Stimulated activated effector memory CD8-positive, alpha-beta T cell treated with anti-CD3 and anti-CD28 coated beads, Interleukin-12 subunit alpha, Interleukin-12 subunit beta, amount 100 ng/mL, for 72 hours (primary cell): ENCODE results near the gene PLCXD3.
"Not testable (repeated sequence)": the region's sequence is repeated elsewhere in the genome, so short reads cannot be mapped to it uniquely, and the experiment has no call there.

Source experiments
- ATAC-seq: fragments of 150-1000 bp; cut with Tn5 transposase; 2 replicates; pipeline ENCODE4 v1.10.0; 2021
- DNase-seq, 2 donors: peaks; one replicate each; pipeline ENCODE4 v3.0.0; 2021 to 2022; ENCODE audit warnings: low spot score in 2 of 2
- H3K27ac Mint-ChIP-seq: one replicate; pipeline ENCODE4 v1.8.0; 2022; ENCODE audit warnings: mild to moderate bottlenecking, mixed read lengths
- H3K36me3 Mint-ChIP-seq: one replicate; pipeline ENCODE4 v1.8.0; 2022; ENCODE audit warnings: mild to moderate bottlenecking, mixed read lengths
- H3K4me1 Mint-ChIP-seq: one replicate; pipeline ENCODE4 v1.8.0; 2022; ENCODE audit warnings: mixed read lengths
- H3K4me3 Mint-ChIP-seq: one replicate; pipeline ENCODE4 v1.8.0; 2022; ENCODE audit warnings: mild to moderate bottlenecking, mixed read lengths
- H3K9me3 Mint-ChIP-seq: one replicate; pipeline ENCODE4 v1.8.0; 2022; ENCODE audit warnings: mixed read lengths

Gene PLCXD3

DNA sequence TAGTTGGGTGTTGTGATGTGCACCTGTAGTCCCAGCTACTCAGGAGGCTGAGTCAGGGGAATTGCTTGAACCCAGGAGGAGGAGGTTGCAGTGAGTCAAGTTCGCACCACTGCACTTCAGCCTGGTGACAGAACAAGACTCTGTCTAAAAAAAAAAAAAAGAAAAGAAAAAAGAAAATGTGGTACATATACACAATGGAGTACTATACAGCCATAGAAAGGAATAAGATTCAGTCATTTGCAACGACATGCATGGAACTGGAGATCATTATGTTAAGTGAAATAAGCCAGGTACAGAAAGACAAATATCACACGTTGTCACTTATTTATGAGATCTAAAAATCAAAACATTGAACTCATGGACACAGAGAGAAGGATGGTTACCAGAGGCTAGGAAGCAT lies 187.6 kb downstream of the PLCXD3 start:
- ATAC-seq, H3K27ac Mint-ChIP-seq, H3K4me3 Mint-ChIP-seq, H3K4me1 Mint-ChIP-seq, H3K36me3 Mint-ChIP-seq, DNase-seq: not testable (repeated sequence)
- peaks cover 12% of the 10 kb centered on the region for H3K9me3 Mint-ChIP-seq

DNA sequence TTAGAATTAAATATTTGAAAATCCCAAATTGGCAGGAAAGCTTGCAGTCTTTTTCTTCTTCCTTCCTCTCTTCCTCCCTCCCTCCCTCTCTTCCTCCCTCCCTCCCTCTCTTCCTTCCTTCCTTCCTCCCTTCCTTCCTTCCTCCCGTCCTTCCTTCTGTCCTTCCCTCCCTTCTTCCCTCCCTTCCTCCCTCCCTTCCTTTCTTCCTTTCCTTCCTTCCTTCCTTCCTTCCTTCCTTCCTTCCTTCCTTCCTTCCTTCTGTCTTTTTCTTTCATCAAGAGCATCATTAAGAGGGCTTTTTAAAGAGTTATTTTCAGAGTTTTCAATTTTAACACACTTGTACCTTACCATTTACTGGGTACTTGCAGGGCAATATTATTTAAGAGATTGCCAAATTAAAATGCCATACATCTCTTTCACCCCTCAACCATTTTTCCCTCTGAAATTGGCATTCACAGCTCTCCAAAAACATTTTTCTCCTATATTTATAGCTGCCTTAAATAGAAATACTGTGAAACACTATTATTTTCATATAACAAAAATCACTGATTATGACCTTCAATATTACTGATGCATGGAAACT lies 197.8 kb downstream of the PLCXD3 start:
- Mint-ChIP-seq H3K4me3 (no peak overlapping the region), H3K36me3 (no peaks in the 10 kb centered on the region), H3K9me3 (peaks cover 13% of the 10 kb centered on the region), H3K4me1 (no peaks in the 10 kb centered on the region), H3K27ac (no peak overlapping the region)
- ATAC-seq (no peak), DNase-seq (no peak)

DNA sequence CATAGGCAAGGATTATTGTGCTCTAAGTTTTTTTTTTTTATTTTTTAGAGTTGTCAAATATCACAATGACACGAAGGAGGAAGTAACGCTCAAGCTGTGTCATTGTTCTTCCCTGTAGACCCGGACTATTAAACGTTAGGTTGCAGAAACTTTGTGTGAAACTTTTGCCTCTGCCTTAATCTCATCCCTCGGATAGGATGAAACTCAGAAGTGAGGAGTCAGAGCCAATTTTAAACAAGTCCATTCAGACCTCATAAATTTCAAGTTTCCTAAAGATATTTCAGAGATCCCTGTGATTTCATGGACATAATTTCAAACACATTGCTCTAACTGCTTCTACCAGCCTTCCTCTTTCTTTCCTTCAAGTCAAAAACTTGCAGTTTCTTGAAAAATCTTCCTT lies 198.3 kb downstream of the PLCXD3 start:
- Mint-ChIP-seq H3K9me3 (peaks cover 11% of the 10 kb centered on the region), H3K36me3 (no peaks in the 10 kb centered on the region), H3K4me3 (no peak overlapping the region)

DNA sequence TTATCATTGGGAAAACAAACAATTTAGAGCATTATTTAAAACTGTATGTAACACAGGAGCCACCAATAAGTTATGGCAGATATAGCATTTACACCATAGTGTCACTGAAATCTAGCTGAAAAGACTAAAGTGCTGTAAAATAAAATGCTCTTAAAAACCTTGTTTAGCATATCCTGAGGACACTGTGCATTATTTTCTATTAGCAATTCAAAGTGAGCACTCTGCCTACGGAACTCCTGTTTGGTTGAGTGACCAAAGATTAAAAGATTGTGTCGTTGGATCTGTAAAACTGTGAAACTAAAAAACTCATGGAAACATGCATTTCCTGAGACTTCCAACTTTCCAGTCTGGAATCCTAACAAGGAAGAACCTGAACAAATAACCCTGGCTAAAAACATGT lies 201.1 kb downstream of the PLCXD3 start:
- no peak for ATAC-seq
- Mint-ChIP-seq H3K9me3 (peaks cover 8% of the 10 kb centered on the region), H3K27ac (no peak overlapping the region), H3K36me3 (no peaks in the 10 kb centered on the region), H3K4me1 (no peaks in the 10 kb centered on the region), H3K4me3 (no peak overlapping the region)
- DNase-seq, result no peak

More for the DNA sequence above, 198.3 kb downstream of the PLCXD3 start:
- Mint-ChIP-seq H3K4me1 (no peaks in the 10 kb centered on the region), H3K27ac (no peak overlapping the region)
- no peak for ATAC-seq
- DNase-seq, result no peak

DNA sequence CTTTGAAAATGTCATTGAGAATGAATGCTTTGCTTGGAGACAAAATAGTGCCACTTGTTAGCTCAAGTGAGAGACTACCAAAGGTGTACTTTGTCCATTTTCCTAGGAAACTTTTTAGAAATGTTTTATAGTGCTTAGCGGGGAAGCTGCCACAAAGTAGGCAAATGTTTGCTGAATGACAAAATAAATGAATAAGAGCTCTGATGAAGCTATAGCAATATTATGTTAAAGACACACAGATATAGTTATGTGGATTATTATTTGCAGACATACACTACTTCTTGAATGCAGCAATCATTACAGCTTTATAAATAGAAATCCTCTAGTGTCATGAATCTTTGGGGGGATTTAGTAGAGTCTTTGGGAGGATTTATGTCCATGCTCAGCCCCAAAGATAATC lies 204.4 kb downstream of the PLCXD3 start:
- H3K27ac Mint-ChIP-seq, result no peak overlapping the region
- DNase-seq (no peak), ATAC-seq (no peak)
- H3K4me3 Mint-ChIP-seq, result no peak overlapping the region
- H3K36me3 Mint-ChIP-seq, result no peaks in the 10 kb centered on the region
- H3K9me3 Mint-ChIP-seq, result peaks cover 3% of the 10 kb centered on the region
- H3K4me1 Mint-ChIP-seq, result no peaks in the 10 kb centered on the region

DNA sequence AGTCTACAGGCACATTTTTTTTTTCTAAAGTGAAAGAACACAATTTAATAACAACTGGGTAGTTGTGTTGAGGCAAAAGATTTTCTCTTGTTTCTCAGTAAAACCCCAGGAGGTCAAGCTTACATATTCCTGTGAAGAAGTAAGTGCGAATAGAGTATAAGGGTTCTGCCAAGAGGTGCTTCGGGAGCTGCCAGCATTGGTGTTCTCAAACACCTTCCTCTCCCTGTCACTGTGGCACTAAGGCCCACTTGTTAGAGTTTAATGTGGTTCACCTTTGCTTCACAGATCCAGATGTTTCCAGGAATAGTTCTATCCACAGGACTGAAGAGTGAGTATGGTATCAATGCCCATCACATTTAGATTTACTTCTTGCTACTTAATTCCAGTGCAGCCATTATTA lies 205.3 kb downstream of the PLCXD3 start:
- Mint-ChIP-seq H3K36me3 (no peaks in the 10 kb centered on the region), H3K4me1 (no peaks in the 10 kb centered on the region), H3K4me3 (no peak overlapping the region), H3K27ac (no peak overlapping the region), H3K9me3 (peaks cover 3% of the 10 kb centered on the region)
- DNase-seq (no peak), ATAC-seq (no peak)

DNA sequence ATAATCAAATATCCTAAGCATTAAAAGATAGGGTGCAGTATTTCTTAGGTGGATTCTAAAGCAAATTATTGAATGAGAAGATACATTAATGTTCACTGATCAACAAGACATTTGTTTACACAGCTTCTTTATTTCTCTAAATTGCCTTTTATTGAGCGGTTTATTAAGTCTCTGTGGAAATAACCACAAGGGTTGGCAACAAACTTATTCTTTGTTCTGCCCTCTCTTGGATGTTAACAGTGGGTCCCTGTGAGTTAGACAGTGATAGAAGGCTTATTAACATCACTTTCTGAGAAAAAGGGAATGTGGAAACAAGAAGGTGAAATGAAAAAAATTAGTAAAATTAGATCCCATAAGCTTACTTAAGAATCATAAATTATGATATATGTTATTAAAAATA lies 214.3 kb downstream of the PLCXD3 start:
- H3K9me3 Mint-ChIP-seq, result no peaks in the 10 kb centered on the region
- ATAC-seq (no peak), DNase-seq (no peak)
- no peak overlapping the region for H3K4me3 Mint-ChIP-seq
- no peaks in the 10 kb centered on the region for H3K4me1 Mint-ChIP-seq
- no peaks in the 10 kb centered on the region for H3K36me3 Mint-ChIP-seq
- H3K27ac Mint-ChIP-seq, result no peak overlapping the region

DNA sequence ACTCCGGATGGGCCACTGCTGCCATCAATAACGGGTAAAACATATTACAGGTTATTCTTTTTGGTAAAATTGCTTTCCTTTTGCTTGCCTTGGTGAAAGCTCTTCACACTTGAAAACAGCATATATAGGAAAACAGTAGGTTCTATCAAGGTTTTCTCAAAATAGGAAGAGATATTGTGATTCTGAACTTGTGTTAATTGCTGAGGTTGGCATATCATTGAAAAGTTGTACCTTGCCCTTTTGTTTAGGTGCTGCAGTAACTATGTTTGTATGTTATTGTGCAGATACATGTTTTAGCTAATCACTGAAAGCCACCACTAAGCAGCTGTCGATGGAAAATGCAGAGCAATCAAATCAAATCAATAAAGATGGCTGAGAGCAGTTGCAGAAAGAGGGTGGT lies 219.1 kb downstream of the PLCXD3 start:
- no peaks in the 10 kb centered on the region for H3K36me3 Mint-ChIP-seq
- no peak for DNase-seq
- H3K4me3 Mint-ChIP-seq, result no peak overlapping the region
- H3K27ac Mint-ChIP-seq, result no peak overlapping the region
- no peak for ATAC-seq
- no peaks in the 10 kb centered on the region for H3K4me1 Mint-ChIP-seq
- peaks cover 8% of the 10 kb centered on the region for H3K9me3 Mint-ChIP-seq

DNA sequence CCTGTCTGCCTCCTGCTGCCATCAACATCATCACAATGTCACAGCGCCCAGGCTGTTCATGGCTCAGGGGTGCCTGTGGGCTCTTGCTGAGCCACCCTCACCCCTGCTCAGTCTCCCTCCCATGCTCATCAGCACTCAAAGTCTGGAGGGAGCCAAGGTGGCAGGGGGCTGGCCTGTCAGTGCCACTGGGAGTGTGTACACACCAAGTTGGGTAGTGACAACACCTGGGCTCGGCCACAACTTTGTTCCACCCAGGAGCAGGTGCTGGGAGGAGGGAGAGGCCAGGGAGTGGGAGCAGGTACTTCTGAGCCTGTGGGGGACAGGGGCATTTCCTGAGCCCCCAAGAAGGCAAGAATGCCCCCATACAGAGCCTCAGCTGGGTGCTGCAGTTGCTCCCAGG lies 219.6 kb downstream of the PLCXD3 start:
- Mint-ChIP-seq H3K4me1 (no peaks in the 10 kb centered on the region), H3K27ac (no peak overlapping the region), H3K9me3 (peaks cover 8% of the 10 kb centered on the region), H3K4me3 (no peak overlapping the region), H3K36me3 (no peaks in the 10 kb centered on the region)
- DNase-seq (no peak), ATAC-seq (peak; percentile 19)

DNA sequence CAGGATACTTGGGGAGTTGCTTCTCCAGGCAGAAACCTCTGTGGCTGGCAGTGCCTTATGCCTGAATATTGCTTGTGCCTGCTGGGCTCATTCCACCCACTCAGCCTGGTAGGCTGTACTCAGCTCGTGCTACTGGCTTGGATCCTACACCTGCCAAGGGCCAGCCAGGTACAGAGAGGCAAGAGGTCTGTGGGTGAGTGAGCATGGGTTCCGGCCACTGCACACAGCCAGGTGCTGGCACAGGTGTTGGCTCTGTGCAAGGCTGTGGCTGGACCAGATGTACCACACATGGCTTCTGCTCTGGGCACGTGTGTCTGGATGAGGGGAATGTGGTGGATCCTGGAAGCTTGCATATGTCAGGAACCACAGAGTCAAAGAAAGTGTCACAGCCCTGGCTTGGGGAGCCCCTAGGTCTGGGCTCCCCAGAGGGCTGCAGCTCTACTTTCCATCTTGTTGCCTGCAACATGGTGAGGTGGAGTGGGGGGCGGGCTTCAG lies 220.4 kb downstream of the PLCXD3 start:
- no peaks in the 10 kb centered on the region for H3K4me1 Mint-ChIP-seq
- no peaks in the 10 kb centered on the region for H3K36me3 Mint-ChIP-seq
- no peak overlapping the region for H3K27ac Mint-ChIP-seq
- ATAC-seq (peak; percentile 43), DNase-seq (no peak)
- peaks cover 8% of the 10 kb centered on the region for H3K9me3 Mint-ChIP-seq
- no peak overlapping the region for H3K4me3 Mint-ChIP-seq

DNA sequence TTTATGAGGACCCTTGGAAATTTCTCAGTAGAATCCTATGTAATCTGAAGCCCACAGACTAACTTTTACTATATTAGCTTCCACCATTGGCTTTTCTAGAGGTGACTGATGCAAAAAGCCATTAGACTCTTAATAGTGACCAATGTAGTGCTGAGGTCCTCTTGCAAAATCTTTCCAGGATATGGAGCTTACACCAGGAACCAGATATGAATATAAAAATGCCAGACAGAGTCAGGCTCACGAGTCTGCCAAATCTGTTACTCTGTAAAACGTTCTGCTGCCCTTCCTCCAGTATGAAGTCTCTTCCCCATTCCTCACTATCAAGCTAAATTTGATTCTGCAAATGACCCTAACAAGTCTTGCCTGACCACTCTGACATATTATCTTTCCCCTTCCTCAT lies 223.7 kb downstream of the PLCXD3 start:
- Mint-ChIP-seq H3K4me3 (no peak overlapping the region), H3K4me1 (no peaks in the 10 kb centered on the region), H3K27ac (no peak overlapping the region), H3K36me3 (no peaks in the 10 kb centered on the region), H3K9me3 (peaks cover 8% of the 10 kb centered on the region)
- no peak for ATAC-seq
- DNase-seq, result no peak

DNA sequence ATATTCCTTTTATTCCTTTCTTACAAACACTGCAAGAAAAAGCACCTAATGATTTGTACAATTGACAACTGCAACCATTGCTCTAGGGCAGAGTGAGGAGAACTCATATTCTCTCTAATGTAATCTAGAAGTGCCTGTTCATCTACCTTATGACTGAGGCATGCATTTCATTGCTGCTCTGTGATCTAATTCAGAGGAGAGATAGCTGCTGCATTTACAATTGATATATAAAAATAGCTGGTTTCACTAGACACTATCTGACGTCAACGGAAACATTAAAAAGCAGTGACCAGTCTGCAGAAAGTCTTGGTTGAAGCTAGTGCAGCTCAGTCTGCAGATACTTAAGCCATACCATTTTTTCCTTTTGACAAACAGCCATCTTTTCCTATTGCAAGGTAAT lies 224.2 kb downstream of the PLCXD3 start:
- H3K4me1 Mint-ChIP-seq, result no peaks in the 10 kb centered on the region
- no peak overlapping the region for H3K27ac Mint-ChIP-seq
- no peaks in the 10 kb centered on the region for H3K36me3 Mint-ChIP-seq
- peaks cover 8% of the 10 kb centered on the region for H3K9me3 Mint-ChIP-seq
- ATAC-seq (no peak), DNase-seq (no peak)
- H3K4me3 Mint-ChIP-seq, result no peak overlapping the region

DNA sequence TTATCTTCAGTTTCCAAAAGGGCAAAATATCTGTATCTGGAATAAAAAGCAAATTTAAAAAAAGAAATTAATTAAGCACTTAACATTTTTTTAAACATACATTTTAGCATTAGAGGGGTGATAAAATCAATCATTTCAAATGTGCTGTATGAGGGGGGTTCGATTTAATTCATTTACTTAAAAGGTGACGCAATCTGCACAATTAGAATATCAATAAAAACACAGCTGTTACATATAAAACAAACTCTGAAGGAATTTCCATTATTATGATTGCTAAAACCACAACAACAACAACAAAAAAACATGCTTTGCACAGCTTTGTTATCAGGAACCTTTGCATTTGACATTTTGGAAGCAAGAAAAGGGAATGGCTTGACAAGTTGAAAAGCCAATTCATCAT lies 225.5 kb downstream of the PLCXD3 start:
- no peaks in the 10 kb centered on the region for H3K4me1 Mint-ChIP-seq
- peaks cover 8% of the 10 kb centered on the region for H3K9me3 Mint-ChIP-seq
- ATAC-seq (no peak), DNase-seq (no peak)
- no peak overlapping the region for H3K4me3 Mint-ChIP-seq
- H3K36me3 Mint-ChIP-seq, result no peaks in the 10 kb centered on the region
- no peak overlapping the region for H3K27ac Mint-ChIP-seq

DNA sequence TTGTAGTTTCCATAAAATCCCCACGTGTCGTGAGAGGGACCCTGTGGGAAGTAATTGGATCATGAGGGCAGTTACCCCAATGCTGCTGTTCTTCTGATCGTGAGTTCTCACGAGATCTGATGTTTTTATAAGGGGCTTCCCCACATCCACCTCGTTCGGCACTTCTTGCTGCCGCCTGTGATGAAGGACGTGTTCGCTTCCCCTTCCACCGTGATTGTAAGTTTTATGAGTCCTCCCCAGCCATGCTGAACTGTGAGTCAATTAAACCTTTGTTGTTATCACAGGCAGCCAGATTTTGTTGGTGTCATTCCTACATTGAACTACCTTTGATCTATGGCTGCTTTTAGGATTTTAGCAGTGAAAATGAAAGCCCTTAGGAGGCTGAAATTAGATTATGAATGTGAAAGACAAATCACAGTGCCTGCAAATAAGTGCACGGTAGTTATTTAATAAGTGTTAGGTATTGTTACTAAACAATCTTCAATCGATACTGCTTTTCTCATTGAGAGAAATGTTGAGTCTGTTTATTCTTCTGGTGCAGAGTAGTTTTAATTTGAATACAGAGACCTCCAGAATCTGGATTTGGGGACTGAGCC lies 229.1 kb downstream of the PLCXD3 start:
- Mint-ChIP-seq H3K36me3 (no peaks in the 10 kb centered on the region), H3K9me3 (no peaks in the 10 kb centered on the region), H3K27ac (no peak overlapping the region), H3K4me1 (no peaks in the 10 kb centered on the region), H3K4me3 (no peak overlapping the region)
- ATAC-seq (no peak), DNase-seq (no peak)

DNA sequence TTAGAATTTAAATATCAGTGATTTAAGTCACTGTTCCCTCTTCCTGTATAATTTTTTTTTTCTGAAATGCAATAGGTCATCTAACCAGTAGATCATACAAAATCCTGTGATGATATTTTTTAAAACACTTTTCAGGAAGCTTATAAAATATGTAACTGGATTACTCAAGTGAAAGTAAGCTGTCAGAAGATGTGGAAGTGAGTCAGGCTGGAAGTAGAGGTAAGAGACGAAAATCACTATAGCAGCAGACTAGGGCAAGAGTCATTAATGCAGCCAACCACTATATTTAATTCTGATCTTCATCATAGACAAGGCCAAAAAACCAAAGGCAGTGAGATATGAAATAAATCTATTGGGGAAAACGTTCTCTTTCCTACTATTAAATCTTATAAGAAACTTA lies 231.4 kb downstream of the PLCXD3 start:
- no peak for ATAC-seq
- no peak overlapping the region for H3K27ac Mint-ChIP-seq
- H3K4me1 Mint-ChIP-seq, result no peaks in the 10 kb centered on the region
- H3K9me3 Mint-ChIP-seq, result no peaks in the 10 kb centered on the region
- no peaks in the 10 kb centered on the region for H3K36me3 Mint-ChIP-seq
- no peak overlapping the region for H3K4me3 Mint-ChIP-seq
- no peak for DNase-seq

DNA sequence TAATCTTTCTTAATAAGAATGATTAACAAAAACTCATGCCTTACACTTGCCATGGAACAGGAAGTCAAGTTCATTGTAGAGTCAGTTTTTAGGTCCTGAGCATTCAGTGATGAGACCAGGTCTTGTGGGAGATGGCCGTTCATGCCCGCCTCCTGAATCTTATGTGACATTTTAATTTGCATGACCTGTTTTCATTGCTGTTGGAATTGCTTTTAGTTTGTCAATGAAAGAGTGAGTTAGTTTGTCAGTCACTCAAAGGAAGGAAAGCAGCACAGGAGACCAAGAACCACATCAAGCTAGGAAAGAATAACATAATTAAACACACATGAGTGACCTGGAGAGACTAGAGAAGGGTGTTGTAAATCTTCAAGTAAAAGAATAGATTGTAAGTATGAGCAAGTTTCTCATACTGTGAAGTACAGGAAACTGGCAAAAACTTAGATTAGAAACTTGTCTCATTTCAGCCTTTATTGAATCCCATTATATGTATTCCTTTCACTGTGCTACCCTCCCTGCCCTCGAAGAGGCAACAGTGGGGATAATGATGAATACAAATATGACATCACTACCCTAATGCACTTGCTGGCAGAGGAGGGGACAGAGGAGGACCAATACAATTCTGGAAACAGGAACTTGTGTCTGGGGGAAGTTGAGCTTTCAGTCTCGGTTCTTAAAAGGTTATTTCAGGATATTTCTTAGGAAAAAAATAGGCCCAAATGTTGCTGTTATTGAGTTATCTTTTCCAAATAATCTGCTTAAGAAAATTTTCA lies 232.7 kb downstream of the PLCXD3 start:
- no peaks in the 10 kb centered on the region for H3K9me3 Mint-ChIP-seq
- no peaks in the 10 kb centered on the region for H3K36me3 Mint-ChIP-seq
- H3K4me3 Mint-ChIP-seq, result no peak overlapping the region
- H3K27ac Mint-ChIP-seq, result no peak overlapping the region
- ATAC-seq (no peak), DNase-seq (no peak)
- H3K4me1 Mint-ChIP-seq, result no peaks in the 10 kb centered on the region
